ENCODE results near the gene B4GALT2. TPM values are rescaled to one million over a fixed set of nuclear protein-coding genes. Genes with fewer than 3 reads are reported as not detected.

The B4GALT2 gene
- total RNA-seq, 1 donor from 2014 or later = 99.4 TPM

- no peak for DNase-seq (ENCODE audit: low spot score)
- H3K4me3 Mint-ChIP-seq (ENCODE audit: unreplicated experiment) = no peak overlapping the region
- H3K9me3 Mint-ChIP-seq (ENCODE audit: low read depth) = no peaks in the 10 kb centered on the region
- no peak overlapping the region for H3K27ac Mint-ChIP-seq (ENCODE audit: unreplicated experiment)
- TF ChIP-seq CTCF (IDR thresholded peaks at IDR 0.05) = no peak
- H3K4me1 Mint-ChIP-seq (ENCODE audit: low read depth) = peaks cover 21% of the 10 kb centered on the region
- peaks cover 4% of the 10 kb centered on the region for H3K36me3 Mint-ChIP-seq (ENCODE audit: low read depth)
- no peaks in the 10 kb centered on the region for H3K27me3 Mint-ChIP-seq (ENCODE audit: low read depth)
These were observed 34.9 kb downstream of the B4GALT2 start for GRCh38 chr1:44013949-44014348.

GRCh38 chr1:44014365-44015104 lies 35.5 kb downstream of the B4GALT2 start:
- peaks cover 4% of the 10 kb centered on the region for H3K36me3 Mint-ChIP-seq (ENCODE audit: low read depth)
- H3K4me3 Mint-ChIP-seq (ENCODE audit: unreplicated experiment) = no peak overlapping the region
- DNase-seq (ENCODE audit: low spot score) = no peak
- TF ChIP-seq CTCF (IDR thresholded peaks at IDR 0.05) = no peak
- no peaks in the 10 kb centered on the region for H3K9me3 Mint-ChIP-seq (ENCODE audit: low read depth)
- no peak overlapping the region for H3K27ac Mint-ChIP-seq (ENCODE audit: unreplicated experiment)
- H3K4me1 Mint-ChIP-seq (ENCODE audit: low read depth) = peaks cover 21% of the 10 kb centered on the region
- H3K27me3 Mint-ChIP-seq (ENCODE audit: low read depth) = no peaks in the 10 kb centered on the region

- DNase-seq (ENCODE audit: low spot score) = no peak
These were observed 36.2 kb downstream of the B4GALT2 start for GRCh38 chr1:44015206-44015605.

GRCh38 chr1:44016041-44016889 lies 37.3 kb downstream of the B4GALT2 start:
- H3K27me3 Mint-ChIP-seq (ENCODE audit: low read depth) = no peaks in the 10 kb centered on the region
- DNase-seq (ENCODE audit: low spot score) = no peak
- peaks cover 21% of the 10 kb centered on the region for H3K4me1 Mint-ChIP-seq (ENCODE audit: low read depth)
- peaks cover 6% of the 10 kb centered on the region for H3K36me3 Mint-ChIP-seq (ENCODE audit: low read depth)
- no peak overlapping the region for H3K27ac Mint-ChIP-seq (ENCODE audit: unreplicated experiment)
- H3K9me3 Mint-ChIP-seq (ENCODE audit: low read depth) = no peaks in the 10 kb centered on the region
- H3K4me3 Mint-ChIP-seq (ENCODE audit: unreplicated experiment) = no peak overlapping the region
- no peak for TF ChIP-seq CTCF (IDR thresholded peaks at IDR 0.05)

More at GRCh38 chr1:44015206-44015605, 36.2 kb downstream of the B4GALT2 start:
- no peak for TF ChIP-seq CTCF (IDR thresholded peaks at IDR 0.05)
- H3K9me3 Mint-ChIP-seq (ENCODE audit: low read depth) = no peaks in the 10 kb centered on the region
- H3K4me3 Mint-ChIP-seq (ENCODE audit: unreplicated experiment) = no peak overlapping the region
- no peak overlapping the region for H3K27ac Mint-ChIP-seq (ENCODE audit: unreplicated experiment)
- peaks cover 2% of the 10 kb centered on the region for H3K36me3 Mint-ChIP-seq (ENCODE audit: low read depth)
- peaks cover 21% of the 10 kb centered on the region for H3K4me1 Mint-ChIP-seq (ENCODE audit: low read depth)
- H3K27me3 Mint-ChIP-seq (ENCODE audit: low read depth) = no peaks in the 10 kb centered on the region

GRCh38 chr1:44016890-44017400 lies 37.9 kb downstream of the B4GALT2 start:
- Mint-ChIP-seq H3K27ac (ENCODE audit: unreplicated experiment) (no peak overlapping the region), H3K4me1 (ENCODE audit: low read depth) (peaks cover 21% of the 10 kb centered on the region), H3K36me3 (ENCODE audit: low read depth) (peaks cover 9% of the 10 kb centered on the region), H3K9me3 (ENCODE audit: low read depth) (no peaks in the 10 kb centered on the region), H3K27me3 (ENCODE audit: low read depth) (no peaks in the 10 kb centered on the region), H3K4me3 (ENCODE audit: unreplicated experiment) (no peak overlapping the region)
- no peak for TF ChIP-seq CTCF (IDR thresholded peaks at IDR 0.05)
- no peak for DNase-seq (ENCODE audit: low spot score)

Data from chondrocyte (in vitro differentiated cells).